NCI-H1092 (cell line): ENCODE results near the gene SCRT2.
"Not testable (repeated sequence)": the region's sequence is repeated elsewhere in the genome, so short reads cannot be mapped to it uniquely, and the experiment has no call there.

Experiments used
- DNase-seq: peaks from one replicate; lab custom pipeline; 2025; lab: John Stamatoyannopoulos, UW

The SCRT2 gene

GRCh38 chr20:653110-653589, 22.5 kb downstream of the SCRT2 start, which contains the start of gene SRXN1:
SRXN1 (minus strand) TSS chr20:653200; CDS start chr20:653185, 15 bp downstream.
- peak; percentile 37 for DNase-seq

DNA sequence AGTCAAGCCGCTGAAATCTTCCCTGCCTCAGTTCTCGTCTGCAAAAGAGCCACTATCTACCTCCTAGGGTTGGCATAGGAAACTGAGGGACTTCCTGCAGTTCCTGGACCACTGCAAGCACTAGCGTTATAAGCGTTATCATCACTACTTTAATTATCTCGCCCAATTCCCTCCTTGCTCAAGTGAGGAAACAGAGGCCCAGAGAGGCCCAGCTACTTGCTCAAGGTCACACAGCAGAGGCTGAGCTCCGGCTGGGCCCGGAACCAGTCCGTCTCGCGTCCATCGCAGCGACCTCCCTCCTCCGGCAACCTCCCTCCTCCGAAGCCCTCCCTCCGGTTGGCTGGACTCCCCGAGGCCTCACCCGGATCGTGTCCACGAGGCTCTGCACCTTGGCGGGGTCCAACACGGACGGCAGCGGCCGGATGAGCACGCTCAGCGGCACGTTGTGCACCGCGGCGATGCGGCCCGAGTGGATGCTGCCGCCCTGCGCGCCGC, 22.9 kb downstream of the SCRT2 start:
- no peak for DNase-seq

GRCh38 chr20:651713-652614, 23.6 kb downstream of the SCRT2 start:
- no peak for DNase-seq

- DNase-seq = no peak
Observed at GRCh38 chr20:650954-651353, 24.6 kb downstream of the SCRT2 start.

GRCh38 chr20:650281-650680, 25.3 kb downstream of the SCRT2 start:
- DNase-seq = no peak

DNA sequence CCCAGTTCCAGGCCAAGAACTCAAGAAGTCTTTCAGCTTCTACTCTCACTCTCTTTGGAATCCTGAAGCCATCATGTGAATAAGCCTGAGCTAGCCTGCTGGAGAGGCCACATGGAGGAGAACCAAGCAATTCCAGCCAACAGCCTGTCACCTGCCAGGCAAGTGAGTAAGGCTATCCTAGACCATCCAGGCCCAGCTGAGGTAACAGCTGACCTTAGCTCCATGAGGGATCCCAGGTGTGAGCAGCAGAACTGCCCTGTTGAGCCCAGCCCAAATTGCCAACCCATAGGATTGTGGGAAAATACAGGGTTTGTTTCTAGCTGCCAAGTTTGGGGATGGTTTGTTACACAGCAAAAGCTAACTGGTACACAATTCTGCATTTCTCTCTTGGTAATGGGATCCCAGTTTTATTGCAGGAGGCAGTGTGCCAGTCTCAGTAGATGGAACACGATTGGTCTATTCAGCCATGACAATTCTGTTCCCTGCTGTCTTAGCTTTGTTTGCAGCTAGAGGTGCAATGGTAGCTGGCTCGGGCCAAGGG, 28.1 kb downstream of the SCRT2 start:
- no peak for DNase-seq

GRCh38 chr20:646868-647233, 28.8 kb downstream of the SCRT2 start:
- DNase-seq = no peak

DNA sequence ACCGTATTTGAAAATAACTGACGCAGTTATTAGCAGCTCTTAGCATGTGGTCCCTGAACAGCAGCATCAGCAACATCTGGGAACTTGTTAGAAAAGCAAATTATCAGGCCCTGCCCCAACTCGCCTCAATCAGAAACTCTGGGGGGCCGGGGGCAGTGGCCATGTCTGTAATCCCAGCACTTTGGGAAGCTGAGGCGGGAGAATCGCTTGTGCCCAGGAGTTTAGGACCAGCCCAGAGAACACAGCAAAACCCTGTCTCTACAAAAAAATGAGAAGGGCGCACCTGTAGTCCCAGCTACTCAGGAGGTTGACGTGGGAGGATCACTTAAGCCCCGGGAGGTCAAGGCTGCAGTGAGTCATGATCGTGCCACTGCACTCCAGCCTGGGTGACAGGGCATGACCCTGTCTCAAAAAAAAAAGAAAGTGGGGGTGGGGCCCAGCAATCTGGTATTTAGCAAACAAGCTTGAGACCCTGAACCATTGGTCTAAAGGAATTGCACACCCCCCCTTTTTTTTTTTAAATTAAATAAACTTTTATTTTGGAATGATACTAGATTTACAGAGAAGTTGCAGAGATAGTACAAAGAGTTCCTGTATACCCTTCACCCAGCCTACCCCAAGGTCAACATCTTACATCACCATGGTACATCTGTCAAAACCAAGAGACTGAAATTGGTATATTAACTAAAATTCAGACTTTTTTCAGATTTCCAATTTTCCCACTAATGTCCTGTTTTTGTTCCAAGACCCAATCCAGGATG, 29.3 kb downstream of the SCRT2 start:
- DNase-seq = no peak

DNA sequence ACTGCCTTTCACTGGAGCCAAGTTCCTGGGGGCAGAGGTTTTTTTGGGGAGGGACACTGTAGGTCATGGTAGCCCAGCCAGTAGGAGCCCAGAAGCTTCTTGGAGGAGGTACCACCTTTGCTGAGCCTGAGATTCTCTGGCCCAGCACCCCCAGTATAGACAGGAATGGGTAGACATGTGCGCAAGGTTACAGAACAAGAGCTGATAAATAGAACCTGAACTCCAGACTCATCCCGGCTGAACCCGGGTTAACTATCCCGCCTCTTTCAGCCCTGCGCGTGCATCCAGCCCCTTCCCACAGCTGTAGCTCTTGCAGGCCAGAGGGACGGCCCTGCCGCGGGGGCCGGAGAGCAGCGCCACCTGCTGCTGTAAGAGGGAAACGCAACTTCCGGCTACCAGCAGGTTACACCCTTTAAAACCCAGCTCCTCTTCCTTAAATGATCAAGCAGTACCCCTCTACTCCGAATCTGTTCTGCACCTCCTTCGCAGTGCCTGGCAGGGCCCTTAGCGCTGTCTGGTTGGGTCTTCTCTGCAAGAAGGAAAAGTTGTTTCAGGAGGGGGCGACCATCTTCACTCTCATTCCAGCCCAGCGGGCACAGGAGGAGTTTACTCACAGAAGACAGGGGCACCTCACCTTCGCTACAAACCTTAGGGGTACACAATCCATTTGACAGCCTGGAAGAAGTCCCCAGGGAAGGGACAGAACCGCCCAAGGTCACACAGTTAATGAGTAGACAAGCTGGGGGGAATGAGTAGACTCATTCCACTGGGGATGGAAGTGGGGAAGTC, 30.1 kb downstream of the SCRT2 start:
- DNase-seq = peak; percentile 55

DNA sequence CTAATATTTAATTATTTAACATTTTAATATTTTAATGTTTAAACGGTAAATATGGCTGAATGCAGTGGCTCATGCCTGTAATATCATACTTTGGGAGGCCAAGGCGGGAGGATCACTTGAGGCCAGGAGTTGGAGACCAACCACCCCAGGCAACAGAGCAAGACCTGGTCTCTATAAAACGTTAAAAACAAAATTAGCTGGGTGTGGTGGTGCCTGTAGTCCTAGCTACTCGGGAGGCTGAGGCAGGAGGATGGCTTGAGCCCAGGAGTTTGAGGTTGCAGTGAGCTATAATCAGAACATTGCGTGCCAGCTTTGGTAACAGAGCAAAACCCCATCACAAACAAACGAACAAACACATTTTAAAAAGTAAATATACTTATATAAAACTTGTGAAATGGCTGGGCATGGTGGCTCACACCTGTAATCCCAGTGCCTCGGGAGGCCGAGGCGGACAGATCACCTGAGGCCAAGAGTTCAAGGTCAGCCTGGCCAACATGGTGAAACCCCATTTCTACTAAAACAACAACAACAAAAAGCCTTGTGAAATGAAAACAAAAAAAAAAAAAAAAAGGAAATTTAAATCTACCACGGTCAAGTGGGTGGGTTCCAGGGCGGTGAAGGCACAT, 30.8 kb downstream of the SCRT2 start:
- DNase-seq = no peak

DNA sequence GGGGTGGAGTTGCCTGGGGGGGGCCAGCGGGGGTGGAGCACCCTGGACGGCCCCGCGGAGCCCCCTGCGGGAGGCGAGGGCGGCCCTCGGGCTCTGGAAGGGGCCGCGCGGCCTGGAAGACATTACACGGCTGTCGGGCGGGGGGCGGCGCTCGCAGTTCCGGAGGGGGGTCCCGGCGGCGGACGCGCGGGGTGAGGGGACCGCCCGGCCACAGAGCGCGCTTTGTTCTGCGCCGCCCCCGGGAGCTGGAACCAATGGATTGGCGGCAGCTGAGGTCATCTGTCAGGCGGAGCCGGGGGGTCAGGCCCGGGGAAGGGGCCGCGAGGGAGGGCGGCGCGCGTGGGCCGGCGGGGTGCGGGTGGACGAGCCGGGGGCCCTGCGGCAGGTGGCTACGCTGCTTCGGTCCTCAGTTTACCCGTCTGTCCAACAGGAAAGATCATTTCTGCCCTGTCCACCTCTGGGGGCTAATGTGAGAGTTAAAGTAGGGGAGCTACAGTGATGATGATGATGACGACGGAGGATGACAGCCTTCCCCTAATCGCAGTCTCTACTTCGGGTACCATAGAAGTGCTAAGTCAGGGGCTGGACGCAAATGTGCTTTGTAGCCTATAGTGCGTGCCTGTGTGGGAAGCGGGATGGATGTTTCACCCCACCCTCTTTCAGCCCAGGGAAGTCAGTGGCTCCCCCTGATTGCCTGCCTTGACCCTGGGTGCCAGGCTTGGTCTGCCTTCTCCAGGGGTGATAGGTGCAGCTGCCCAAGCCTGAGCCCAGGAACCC, 33.0 kb downstream of the SCRT2 start:
- DNase-seq = no peak

- DNase-seq = not testable (repeated sequence)
Observed at GRCh38 chr20:642013-642397, 33.6 kb downstream of the SCRT2 start.

DNA sequence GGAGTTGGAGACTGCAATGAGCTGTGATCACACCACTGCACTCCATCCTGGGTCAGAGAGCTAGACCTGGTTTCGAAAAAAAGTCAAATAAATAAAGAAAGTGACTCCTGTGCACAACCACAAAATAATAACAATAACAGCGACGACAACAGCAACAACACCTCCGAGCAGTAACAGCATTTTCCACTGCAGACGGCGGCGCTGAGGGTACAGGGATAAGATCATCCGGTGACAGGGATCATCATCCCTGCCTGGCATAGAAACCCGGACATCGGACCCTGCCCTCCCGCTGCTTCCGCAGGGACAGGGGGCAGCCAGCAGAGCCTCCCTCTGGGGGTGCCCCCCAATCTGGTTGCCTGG, 34.1 kb downstream of the SCRT2 start:
- no peak for DNase-seq

- DNase-seq = no peak
Observed at GRCh38 chr20:640674-641515, 34.7 kb downstream of the SCRT2 start.

DNA sequence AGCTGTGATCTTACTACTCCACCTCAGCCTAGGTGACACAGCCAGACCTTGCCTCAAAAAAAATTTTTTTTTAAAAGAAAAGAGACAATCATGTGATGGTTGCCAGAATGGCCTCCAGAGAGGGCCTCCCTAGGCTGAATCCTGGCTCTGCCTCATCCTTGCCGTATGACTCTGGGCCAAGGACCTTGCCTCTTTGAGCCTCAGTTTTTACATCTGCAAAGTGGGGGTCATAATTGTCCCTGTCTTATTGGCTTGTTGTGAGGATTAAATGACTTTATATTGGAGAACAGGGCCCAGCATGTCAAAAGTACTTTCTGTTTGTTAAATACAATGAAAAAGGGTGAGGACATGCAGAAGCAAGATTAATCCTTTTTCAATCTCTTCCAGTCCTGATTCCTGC, 37.0 kb downstream of the SCRT2 start:
- DNase-seq = no peak

DNA sequence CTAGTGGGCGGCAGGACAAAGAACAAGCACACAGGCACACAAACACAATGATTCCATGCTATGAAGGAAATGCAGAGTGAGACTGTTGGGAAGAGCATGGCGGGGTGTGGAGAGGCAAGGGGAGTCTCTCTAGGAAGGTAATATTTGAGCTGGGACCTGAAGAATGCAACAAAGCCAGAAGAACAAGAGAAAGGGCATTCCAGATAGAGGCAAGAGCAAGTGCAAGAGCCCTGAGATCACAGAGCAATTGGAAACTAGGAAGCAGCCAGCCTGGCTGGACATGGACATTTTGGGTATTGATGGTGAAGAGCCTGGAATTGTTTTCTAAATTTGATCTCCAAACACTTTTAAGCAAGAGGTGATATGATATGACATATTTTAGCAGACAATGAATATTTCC, 38.0 kb downstream of the SCRT2 start:
- DNase-seq = no peak

DNA sequence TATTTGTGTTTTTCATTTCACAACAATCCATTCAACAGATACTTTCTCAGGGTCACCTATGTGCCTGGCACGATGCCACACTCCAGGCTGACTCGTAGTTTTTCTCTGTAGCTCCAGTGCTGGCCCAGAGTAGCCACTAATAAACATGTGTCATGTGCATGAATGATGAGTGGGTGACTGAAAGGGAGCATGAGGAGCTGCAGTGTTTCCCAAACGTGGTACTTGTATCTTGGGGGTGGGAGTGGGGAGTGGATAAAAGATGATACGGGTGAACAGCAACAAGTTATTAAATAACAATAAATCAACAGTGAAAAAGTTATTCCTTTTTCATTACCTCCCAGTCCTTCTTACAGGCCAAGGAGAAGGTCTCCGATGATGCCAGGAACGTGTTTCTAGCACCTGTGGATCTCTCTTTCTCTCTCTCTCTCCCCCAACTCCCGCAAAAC, 39.7 kb downstream of the SCRT2 start:
- DNase-seq = no peak

DNA sequence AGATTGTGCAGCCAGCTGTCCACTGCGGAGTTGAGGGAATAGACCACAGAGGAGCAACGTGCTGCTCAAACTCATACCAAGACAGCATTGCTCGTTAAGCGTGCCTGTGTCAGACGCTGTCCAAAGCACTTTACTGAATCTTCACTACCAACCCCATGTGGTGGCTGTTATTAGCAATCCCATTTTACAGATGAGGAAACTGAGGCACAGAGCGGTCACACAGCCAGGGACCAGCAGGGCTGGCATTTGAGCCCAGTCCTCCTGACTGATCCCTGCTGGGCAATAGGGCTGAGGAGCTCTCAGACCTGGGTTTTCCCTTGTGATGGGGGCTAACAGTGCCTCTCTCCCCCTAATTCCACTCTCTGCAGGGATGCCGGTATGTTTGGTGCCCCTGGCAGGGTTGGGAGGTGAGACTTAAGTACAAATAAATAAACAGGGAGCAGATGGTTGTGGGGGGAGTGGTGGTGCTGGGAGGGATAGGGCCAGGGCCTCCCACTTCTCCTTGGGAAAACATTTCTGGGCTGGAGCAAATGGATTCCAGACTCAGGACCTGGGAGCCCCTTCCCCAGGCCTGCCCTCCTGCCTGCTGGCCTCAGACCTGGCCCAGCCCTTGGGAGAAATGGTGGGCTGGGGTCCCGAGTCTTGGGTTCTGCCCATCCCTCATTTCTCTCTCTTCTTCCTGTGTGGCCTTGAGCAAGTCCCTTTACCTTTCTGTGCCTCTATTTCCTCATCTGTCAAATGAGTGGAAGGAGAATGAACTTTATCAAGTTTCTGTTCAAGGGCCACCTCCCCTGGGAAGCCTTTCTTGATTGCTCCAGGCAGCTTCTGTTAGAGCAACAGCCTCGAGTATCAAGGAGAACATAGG, 40.3 kb downstream of the SCRT2 start:
- no peak for DNase-seq
